ENCODE results near the gene CEP120. TPM values are rescaled to one million over a fixed set of nuclear protein-coding genes. Genes with fewer than 3 reads are reported as not detected.
"Not testable (repeated sequence)": the region's sequence is repeated elsewhere in the genome, so short reads cannot be mapped to it uniquely, and the experiment has no call there.

CEP120 gene
- total RNA-seq (2012; rRNA removed) = 13.7 and 16.2 TPM in 2 replicates

- peak within 1 kb of the TSS; percentile 85 for H3K4me2 ChIP-seq (ENCODE audit: low read length)
- H3K4me1 ChIP-seq (ENCODE audit: control insufficient read depth, insufficient read depth, low read length) = peaks cover 11% of the 10 kb centered on the region
- no peaks in the 10 kb centered on the region for H3K36me3 ChIP-seq (ENCODE audit: insufficient read depth, low read length)
- H3K4me3 ChIP-seq (ENCODE audit: low read length) = peak within 1 kb of the TSS; percentile 76
- H3K27me3 ChIP-seq (ENCODE audit: control insufficient read depth, insufficient read depth, low read length) = no peaks in the 10 kb centered on the region
- peak within 1 kb of the TSS; percentile 80 for H3K9ac ChIP-seq (ENCODE audit: low read depth, low read length)
- no peaks in the 10 kb centered on the region for H3K9me3 ChIP-seq (replicated peaks; ENCODE audit: low read length)
These were observed at the start of gene CEP120 for GRCh38 chr5:123423278-123424149. Gene CEP120 (minus strand): TSS chr5:123423403. CDS start chr5:123422998, 405 bp downstream.

GRCh38 chr5:123472150-123472924, 49.1 kb upstream of the CEP120 start:
- no peaks in the 10 kb centered on the region for H3K9me3 ChIP-seq (replicated peaks; ENCODE audit: low read length)
- H3K36me3 ChIP-seq (ENCODE audit: insufficient read depth, low read length) = no peaks in the 10 kb centered on the region
- H3K9ac ChIP-seq (ENCODE audit: low read depth, low read length) = no peak overlapping the region
- no peak overlapping the region for H3K4me2 ChIP-seq (ENCODE audit: low read length)
- H3K27me3 ChIP-seq (ENCODE audit: control insufficient read depth, insufficient read depth, low read length) = no peaks in the 10 kb centered on the region
- H3K4me3 ChIP-seq (ENCODE audit: low read length) = no peak overlapping the region
- H3K4me1 ChIP-seq (ENCODE audit: control insufficient read depth, insufficient read depth, low read length) = no peaks in the 10 kb centered on the region

- Histone ChIP-seq H3K9me3 (replicated peaks; ENCODE audit: low read length) (no peaks in the 10 kb centered on the region), H3K9ac (ENCODE audit: low read depth, low read length) (no peak overlapping the region), H3K4me1 (ENCODE audit: control insufficient read depth, insufficient read depth, low read length) (no peaks in the 10 kb centered on the region), H3K4me3 (ENCODE audit: low read length) (no peak overlapping the region), H3K4me2 (ENCODE audit: low read length) (no peak overlapping the region), H3K27me3 (ENCODE audit: control insufficient read depth, insufficient read depth, low read length) (no peaks in the 10 kb centered on the region), H3K36me3 (ENCODE audit: insufficient read depth, low read length) (no peaks in the 10 kb centered on the region)
These were observed 48.2 kb upstream of the CEP120 start for GRCh38 chr5:123471385-123471784.

- not testable (repeated sequence) for H3K4me1 ChIP-seq (ENCODE audit: control insufficient read depth, insufficient read depth, low read length); H3K27me3 ChIP-seq (ENCODE audit: control insufficient read depth, insufficient read depth, low read length); H3K4me3 ChIP-seq (ENCODE audit: low read length); H3K4me2 ChIP-seq (ENCODE audit: low read length); H3K9me3 ChIP-seq (replicated peaks; ENCODE audit: low read length); H3K9ac ChIP-seq (ENCODE audit: low read depth, low read length); H3K36me3 ChIP-seq (ENCODE audit: insufficient read depth, low read length)
These were observed 43.6 kb upstream of the CEP120 start for GRCh38 chr5:123466839-123467238.

GRCh38 chr5:123460296-123460729, 37.1 kb upstream of the CEP120 start:
- H3K9me3 ChIP-seq (replicated peaks; ENCODE audit: low read length) = no peaks in the 10 kb centered on the region
- no peaks in the 10 kb centered on the region for H3K4me1 ChIP-seq (ENCODE audit: control insufficient read depth, insufficient read depth, low read length)
- H3K4me2 ChIP-seq (ENCODE audit: low read length) = no peak overlapping the region
- no peak overlapping the region for H3K9ac ChIP-seq (ENCODE audit: low read depth, low read length)
- no peaks in the 10 kb centered on the region for H3K27me3 ChIP-seq (ENCODE audit: control insufficient read depth, insufficient read depth, low read length)
- no peaks in the 10 kb centered on the region for H3K36me3 ChIP-seq (ENCODE audit: insufficient read depth, low read length)
- H3K4me3 ChIP-seq (ENCODE audit: low read length) = no peak overlapping the region

DNA sequence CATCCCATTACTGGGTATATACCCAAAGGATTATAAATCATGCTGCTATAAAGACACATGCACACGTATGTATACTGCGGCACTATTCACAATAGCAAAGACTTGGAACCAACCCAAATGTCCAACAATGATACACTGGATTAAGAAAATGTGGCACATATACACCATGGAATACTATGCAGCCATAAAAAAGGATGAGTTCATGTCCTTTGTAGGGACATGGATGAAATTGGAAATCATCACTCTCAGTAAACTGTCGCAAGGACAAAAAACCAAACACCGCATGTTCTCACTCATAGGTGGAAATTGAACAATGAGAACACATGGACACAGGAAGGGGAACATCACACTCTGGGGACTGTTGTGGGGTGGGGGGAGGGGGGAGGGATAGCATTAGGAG, 35.8 kb upstream of the CEP120 start:
- H3K4me3 ChIP-seq (ENCODE audit: low read length); H3K36me3 ChIP-seq (ENCODE audit: insufficient read depth, low read length); H3K27me3 ChIP-seq (ENCODE audit: control insufficient read depth, insufficient read depth, low read length); H3K4me2 ChIP-seq (ENCODE audit: low read length); H3K9ac ChIP-seq (ENCODE audit: low read depth, low read length); H3K4me1 ChIP-seq (ENCODE audit: control insufficient read depth, insufficient read depth, low read length); H3K9me3 ChIP-seq (replicated peaks; ENCODE audit: low read length): not testable (repeated sequence)

DNA sequence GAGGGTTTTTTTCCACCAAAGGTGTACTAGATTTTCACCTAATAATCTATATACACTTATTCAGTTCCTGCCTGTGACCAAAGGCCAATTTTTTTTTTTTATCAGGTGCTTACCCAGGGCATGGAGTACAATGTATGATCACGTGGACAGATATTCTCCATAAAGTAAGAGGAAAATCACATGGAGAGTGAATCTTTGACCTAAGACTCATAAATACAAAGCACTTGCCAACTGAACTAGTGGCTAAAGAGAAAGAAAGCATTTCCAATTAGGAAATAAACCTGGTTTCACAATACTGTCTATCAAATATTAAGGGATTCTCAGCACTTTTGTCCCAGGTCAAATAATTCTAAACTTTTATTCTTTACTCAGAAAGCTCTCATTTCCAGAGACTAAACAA, 33.0 kb upstream of the CEP120 start:
- H3K4me1 ChIP-seq (ENCODE audit: control insufficient read depth, insufficient read depth, low read length) = peaks cover 3% of the 10 kb centered on the region
- no peak overlapping the region for H3K4me2 ChIP-seq (ENCODE audit: low read length)
- H3K4me3 ChIP-seq (ENCODE audit: low read length) = no peak overlapping the region
- no peak overlapping the region for H3K9ac ChIP-seq (ENCODE audit: low read depth, low read length)
- H3K36me3 ChIP-seq (ENCODE audit: insufficient read depth, low read length) = no peaks in the 10 kb centered on the region
- no peaks in the 10 kb centered on the region for H3K27me3 ChIP-seq (ENCODE audit: control insufficient read depth, insufficient read depth, low read length)
- no peaks in the 10 kb centered on the region for H3K9me3 ChIP-seq (replicated peaks; ENCODE audit: low read length)

DNA sequence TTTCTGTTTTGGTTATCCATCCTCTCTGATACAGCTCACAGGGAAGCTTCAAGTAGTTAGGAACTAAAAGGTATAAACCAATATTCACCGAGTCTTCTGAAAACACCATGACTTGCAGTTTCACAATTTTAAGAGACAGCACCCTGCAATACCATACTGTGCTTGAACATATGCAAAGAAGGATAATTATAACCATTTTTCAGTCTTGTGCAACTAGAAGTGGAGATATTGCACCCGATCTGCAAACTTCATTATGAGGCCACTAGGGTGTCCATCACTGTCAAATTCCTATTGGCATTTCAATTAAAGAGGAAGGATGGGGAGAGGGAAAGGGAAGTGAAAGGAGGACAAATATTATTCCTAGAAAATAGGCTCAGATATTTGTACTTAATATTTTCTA, 32.4 kb upstream of the CEP120 start:
- H3K9ac ChIP-seq (ENCODE audit: low read depth, low read length) = no peak overlapping the region
- H3K27me3 ChIP-seq (ENCODE audit: control insufficient read depth, insufficient read depth, low read length) = no peaks in the 10 kb centered on the region
- H3K4me1 ChIP-seq (ENCODE audit: control insufficient read depth, insufficient read depth, low read length) = peaks cover 3% of the 10 kb centered on the region
- H3K36me3 ChIP-seq (ENCODE audit: insufficient read depth, low read length) = no peaks in the 10 kb centered on the region
- no peaks in the 10 kb centered on the region for H3K9me3 ChIP-seq (replicated peaks; ENCODE audit: low read length)
- H3K4me3 ChIP-seq (ENCODE audit: low read length) = no peak overlapping the region
- H3K4me2 ChIP-seq (ENCODE audit: low read length) = no peak overlapping the region

GRCh38 chr5:123455095-123455494, 31.9 kb upstream of the CEP120 start:
- Histone ChIP-seq H3K4me1 (ENCODE audit: control insufficient read depth, insufficient read depth, low read length) (peaks cover 3% of the 10 kb centered on the region), H3K9me3 (replicated peaks; ENCODE audit: low read length) (no peaks in the 10 kb centered on the region), H3K4me2 (ENCODE audit: low read length) (no peak overlapping the region), H3K9ac (ENCODE audit: low read depth, low read length) (no peak overlapping the region), H3K27me3 (ENCODE audit: control insufficient read depth, insufficient read depth, low read length) (no peaks in the 10 kb centered on the region), H3K36me3 (ENCODE audit: insufficient read depth, low read length) (no peaks in the 10 kb centered on the region), H3K4me3 (ENCODE audit: low read length) (no peak overlapping the region)

- Histone ChIP-seq H3K4me2 (ENCODE audit: low read length) (no peak overlapping the region), H3K36me3 (ENCODE audit: insufficient read depth, low read length) (no peaks in the 10 kb centered on the region), H3K4me1 (ENCODE audit: control insufficient read depth, insufficient read depth, low read length) (peaks cover 3% of the 10 kb centered on the region), H3K4me3 (ENCODE audit: low read length) (no peak overlapping the region), H3K27me3 (ENCODE audit: control insufficient read depth, insufficient read depth, low read length) (no peaks in the 10 kb centered on the region), H3K9me3 (replicated peaks; ENCODE audit: low read length) (no peaks in the 10 kb centered on the region), H3K9ac (ENCODE audit: low read depth, low read length) (no peak overlapping the region)
These were observed 31.2 kb upstream of the CEP120 start for GRCh38 chr5:123454259-123454911.

DNA sequence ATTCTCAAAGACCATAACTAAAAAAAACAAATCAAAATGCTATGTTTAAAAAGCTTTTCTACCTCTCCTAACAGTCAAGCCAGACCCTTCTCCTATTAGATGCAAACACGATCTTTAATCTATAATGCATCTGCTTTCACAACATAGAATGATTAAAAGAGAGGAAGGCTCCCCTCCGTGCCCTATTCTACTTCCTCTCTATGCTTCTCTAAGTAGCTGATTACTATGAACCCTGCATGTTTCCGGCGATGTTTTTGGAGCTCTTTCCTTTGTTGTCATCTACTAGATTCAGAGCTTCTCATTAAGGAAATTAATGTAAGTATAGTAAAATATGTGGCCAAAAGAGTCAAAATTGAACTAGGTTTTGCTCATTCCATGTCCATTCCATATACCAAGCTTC, 29.2 kb upstream of the CEP120 start:
- H3K9ac ChIP-seq (ENCODE audit: low read depth, low read length) = no peak overlapping the region
- no peak overlapping the region for H3K4me2 ChIP-seq (ENCODE audit: low read length)
- no peaks in the 10 kb centered on the region for H3K9me3 ChIP-seq (replicated peaks; ENCODE audit: low read length)
- no peaks in the 10 kb centered on the region for H3K27me3 ChIP-seq (ENCODE audit: control insufficient read depth, insufficient read depth, low read length)
- no peak overlapping the region for H3K4me3 ChIP-seq (ENCODE audit: low read length)
- H3K36me3 ChIP-seq (ENCODE audit: insufficient read depth, low read length) = no peaks in the 10 kb centered on the region
- peaks cover 3% of the 10 kb centered on the region for H3K4me1 ChIP-seq (ENCODE audit: control insufficient read depth, insufficient read depth, low read length)
